SK-N-MC (cell line): ENCODE results near the gene PARP1.

Experiments used
- DNase-seq: peaks from one replicate; pipeline ENCODE4 v3.0.0-alpha.2; 2011; ENCODE audit warnings: low read depth, low spot score
- H3K27ac ChIP-seq: fragments of 200-600 bp; sonication (generic); 2 replicates; pipeline ENCODE4 v1.5.1; 2016; ENCODE audit warnings: mixed run types
- H3K36me3 ChIP-seq: fragments of 200-600 bp; sonication (generic); 2 replicates; pipeline ENCODE4 v1.6.1; 2017; ENCODE audit warnings: antibody characterized with exemption, low read length, mixed read lengths; ENCODE audit not compliant: insufficient read depth
- H3K4me3 ChIP-seq: fragments of 200-600 bp; sonication (generic); 2 replicates; pipeline ENCODE4 v1.5.1; 2016
- H3K9ac ChIP-seq: fragments of 200-600 bp; sonication (generic); 2 replicates; pipeline ENCODE4 v1.8.0; 2017; ENCODE audit warnings: mixed run types, mixed read lengths; ENCODE audit not compliant: insufficient read length
- H3K9me3 ChIP-seq: fragments of 200-600 bp; sonication (generic); 2 replicates; pipeline ENCODE4 v1.6.1; 2017; ENCODE audit warnings: low read depth, mild to moderate bottlenecking, antibody characterized with exemption, low read length, moderate library complexity, mixed read lengths
- EZH2 ChIP-seq: fragments of 200-600 bp; sonication (generic); IDR thresholded peaks from one replicate; pipeline ENCODE4 v1.6.1; 2017; ENCODE audit warnings: antibody characterized with exemption
- FOXP2 ChIP-seq: optimal IDR thresholded peaks from 2 replicates; pipeline ENCODE3; 2011; ENCODE audit warnings: mild to moderate bottlenecking, moderate library complexity; ENCODE audit not compliant: insufficient read depth; ENCODE audit errors: extremely low read length, control extremely low read depth
- POLR2AphosphoS5 ChIP-seq: IDR thresholded peaks from 2 replicates; pipeline ENCODE4 v1.6.1; 2012; ENCODE audit warnings: mild to moderate bottlenecking, low read depth, low read length, borderline replicate concordance

The PARP1 gene

DNA sequence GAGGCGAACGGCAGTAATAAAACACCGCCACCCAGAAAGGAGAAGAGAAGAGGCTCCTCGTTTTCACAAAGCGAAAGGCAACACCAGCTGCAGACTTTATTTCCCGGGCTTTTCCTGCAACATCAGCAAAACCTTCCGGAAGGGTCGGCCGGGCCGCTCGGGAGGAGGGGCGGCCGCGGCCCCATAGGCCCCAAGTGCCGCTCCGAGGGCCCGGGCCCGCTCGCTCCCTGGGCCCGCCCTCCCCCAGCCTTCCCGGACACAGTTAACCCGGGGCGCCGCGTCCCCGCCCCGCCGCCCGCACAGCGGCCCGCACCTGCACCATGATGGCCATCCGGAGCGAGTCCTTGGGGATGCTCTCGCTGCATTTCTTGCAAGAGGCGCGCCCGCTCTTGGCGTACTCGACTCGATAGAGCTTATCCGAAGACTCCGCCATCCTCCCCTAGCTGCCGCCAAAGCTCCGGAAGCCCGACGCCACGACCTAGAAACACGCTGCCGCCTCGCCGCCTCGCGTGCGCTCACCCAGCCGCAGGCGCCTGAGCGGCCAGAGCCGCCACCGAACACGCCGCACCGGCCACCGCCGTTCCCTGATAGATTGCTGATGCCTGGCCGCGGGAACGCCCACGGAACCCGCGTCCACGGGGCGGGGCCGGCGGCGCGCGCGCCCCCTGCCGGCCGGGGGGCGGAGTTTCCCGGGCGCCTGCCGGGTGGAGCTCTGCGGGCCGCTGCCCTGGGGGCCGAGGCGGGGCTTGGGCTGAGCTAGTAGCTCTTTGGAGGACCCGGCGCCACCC lies at the start of gene PARP1:
TSS of gene PARP1 (minus strand) at position 597 of the 788 bp plus-strand sequence. CDS start at position 433, 164 bp downstream.
- peak within 1 kb of the TSS; percentile 90 for H3K27ac ChIP-seq

DNA sequence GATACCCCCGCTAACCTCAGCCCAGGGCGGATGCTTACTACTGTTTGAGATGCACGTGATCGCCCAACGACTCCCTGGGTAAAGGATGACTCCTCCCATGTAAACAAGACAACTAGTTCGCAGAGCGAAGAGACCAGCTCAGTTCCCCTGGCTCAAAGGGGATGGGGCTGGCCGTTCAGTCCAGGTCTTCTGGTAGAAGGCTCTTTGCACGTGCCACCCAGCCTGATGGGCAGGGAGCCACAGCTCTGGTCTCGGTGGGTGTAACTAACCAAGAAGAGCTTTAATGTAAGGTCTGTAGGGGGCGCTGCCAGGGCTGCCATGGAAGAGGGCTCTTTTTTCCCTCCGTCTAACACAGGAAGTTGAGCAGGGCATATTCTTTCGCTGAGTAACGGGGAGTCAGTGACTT lies 49.4 kb upstream of the PARP1 start:
- Histone ChIP-seq H3K9me3 (no peaks in the 10 kb centered on the region), H3K9ac (no peak overlapping the region), H3K4me3 (no peak overlapping the region), H3K36me3 (no peaks in the 10 kb centered on the region), H3K27ac (no peak overlapping the region)
- no peak for DNase-seq
- TF ChIP-seq EZH2, result no peak
- no peak for TF ChIP-seq FOXP2
- no peak for TF ChIP-seq POLR2AphosphoS5

More for the DNA sequence above, at the start of gene PARP1:
- H3K9ac ChIP-seq, result peak within 1 kb of the TSS; percentile 84
- H3K9me3 ChIP-seq, result no peaks in the 10 kb centered on the region
- no peak for DNase-seq
- H3K36me3 ChIP-seq, result peaks cover 7% of the 10 kb centered on the region; the same call in 1 of the 2 replicates
- peak within 1 kb of the TSS; percentile 82 for H3K4me3 ChIP-seq
- TF ChIP-seq EZH2 (no peak), POLR2AphosphoS5 (peak; percentile 86), FOXP2 (no peak)

DNA sequence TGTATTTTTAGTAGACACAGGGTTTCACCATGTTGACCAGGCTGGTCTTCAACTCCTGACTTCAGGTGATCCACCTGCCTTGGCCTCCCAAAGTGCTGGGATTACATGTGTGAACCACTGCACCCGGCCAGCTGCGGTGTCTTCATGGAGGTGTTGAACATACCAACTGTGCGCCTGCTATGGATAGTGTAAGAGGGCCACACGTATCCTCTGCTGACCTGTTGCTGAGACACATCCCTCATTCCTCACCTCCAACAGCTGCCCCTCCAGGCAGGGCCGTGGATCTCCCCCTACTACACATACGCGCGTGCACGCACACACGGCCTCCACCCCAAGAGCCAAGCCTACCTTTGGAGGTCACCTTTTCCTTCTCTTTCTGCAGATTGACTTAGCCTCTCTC lies 48.0 kb upstream of the PARP1 start:
- Histone ChIP-seq H3K9ac (no peak overlapping the region), H3K27ac (no peak overlapping the region), H3K36me3 (no peaks in the 10 kb centered on the region), H3K9me3 (no peaks in the 10 kb centered on the region), H3K4me3 (no peak overlapping the region)
- no peak for DNase-seq
- TF ChIP-seq EZH2 (no peak), POLR2AphosphoS5 (no peak), FOXP2 (no peak)

DNA sequence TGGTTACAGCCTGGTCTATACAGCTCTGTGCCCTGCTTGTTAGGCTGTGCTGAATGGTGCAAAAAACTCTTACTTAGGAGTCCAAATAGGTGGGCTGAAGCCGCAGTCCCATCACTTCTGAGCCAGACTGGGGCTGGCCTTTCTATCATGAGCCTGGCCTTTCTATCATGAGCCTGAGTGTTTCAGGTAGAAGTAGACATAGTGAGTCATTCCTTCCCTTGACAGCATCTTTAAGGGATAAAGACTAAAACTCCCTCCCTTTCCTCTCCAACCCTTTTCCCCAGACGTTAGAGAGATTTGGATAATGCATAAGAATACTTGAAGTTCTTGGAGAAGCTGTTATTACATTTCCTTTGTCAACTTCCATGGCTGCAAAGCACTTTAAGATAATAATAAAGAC lies 46.5 kb upstream of the PARP1 start:
- Histone ChIP-seq H3K9me3 (no peaks in the 10 kb centered on the region), H3K36me3 (no peaks in the 10 kb centered on the region), H3K9ac (no peak overlapping the region), H3K4me3 (no peak overlapping the region), H3K27ac (no peak overlapping the region)
- TF ChIP-seq POLR2AphosphoS5 (no peak), FOXP2 (no peak), EZH2 (no peak)
- no peak for DNase-seq

DNA sequence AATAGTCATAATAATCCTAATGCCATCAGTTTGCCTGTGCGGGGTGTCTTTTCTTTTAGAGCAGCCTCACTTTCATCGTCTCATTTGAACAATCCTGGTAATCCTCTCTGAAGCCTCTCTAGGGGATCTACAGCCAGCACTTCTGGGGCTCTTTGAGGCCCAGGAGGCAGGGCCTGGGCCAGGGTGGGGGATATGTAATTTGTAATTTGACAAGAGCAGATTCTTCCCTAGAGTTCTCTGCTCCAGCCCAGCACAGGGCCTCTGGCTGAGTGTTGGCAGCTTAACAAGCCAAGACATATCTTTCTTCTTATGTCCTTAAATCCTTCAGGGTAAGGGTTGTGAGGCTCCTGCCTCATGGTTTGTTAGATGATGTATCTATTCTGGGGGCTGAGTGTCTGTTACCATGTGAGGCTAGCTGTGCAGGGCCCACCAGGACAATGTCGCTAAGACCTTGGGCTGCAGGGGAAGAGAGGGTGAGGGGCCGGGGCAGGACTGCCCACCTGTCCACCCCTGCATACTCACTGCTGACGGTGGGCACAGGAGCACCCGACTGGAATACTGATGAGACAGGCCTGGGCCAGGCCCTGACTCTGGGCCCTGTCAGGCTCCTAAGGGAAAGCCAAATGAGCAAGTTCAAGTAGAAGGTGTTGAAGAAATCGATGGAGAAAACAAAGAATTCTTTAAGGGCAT lies 45.3 kb upstream of the PARP1 start:
- Histone ChIP-seq H3K9ac (peak overlapping the region; percentile 61), H3K27ac (0 out of 2 replicates have a peak overlapping the region, but pooled peaks have one; percentile 10), H3K4me3 (no peak overlapping the region), H3K9me3 (no peaks in the 10 kb centered on the region), H3K36me3 (no peaks in the 10 kb centered on the region)
- DNase-seq, result no peak
- TF ChIP-seq FOXP2, result no peak
- TF ChIP-seq POLR2AphosphoS5, result no peak
- TF ChIP-seq EZH2, result no peak

DNA sequence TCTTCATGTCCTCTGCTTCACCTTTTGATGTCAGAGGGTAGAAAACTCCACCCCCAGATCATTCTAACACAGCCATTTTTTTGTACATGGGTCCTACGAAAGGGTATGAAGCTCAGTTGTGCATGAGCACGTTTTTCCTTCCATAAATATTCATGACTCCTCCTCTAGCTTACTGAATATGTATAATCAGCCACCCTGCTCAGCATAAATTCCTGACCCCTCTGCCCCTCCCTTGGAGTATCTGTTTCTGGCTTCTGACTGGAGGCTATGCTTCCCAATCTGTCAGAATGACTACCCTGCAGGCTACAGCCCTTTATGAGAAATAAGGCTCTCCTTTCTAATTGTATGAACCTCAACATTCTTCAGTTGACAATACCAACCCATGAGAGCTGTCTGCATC lies 42.8 kb upstream of the PARP1 start:
- no peak overlapping the region for H3K4me3 ChIP-seq
- no peaks in the 10 kb centered on the region for H3K36me3 ChIP-seq
- H3K27ac ChIP-seq, result no peak overlapping the region
- TF ChIP-seq FOXP2, result no peak
- no peak for TF ChIP-seq POLR2AphosphoS5
- no peak for TF ChIP-seq EZH2
- no peaks in the 10 kb centered on the region for H3K9me3 ChIP-seq
- DNase-seq, result peak; percentile 26
- H3K9ac ChIP-seq, result no peak overlapping the region

DNA sequence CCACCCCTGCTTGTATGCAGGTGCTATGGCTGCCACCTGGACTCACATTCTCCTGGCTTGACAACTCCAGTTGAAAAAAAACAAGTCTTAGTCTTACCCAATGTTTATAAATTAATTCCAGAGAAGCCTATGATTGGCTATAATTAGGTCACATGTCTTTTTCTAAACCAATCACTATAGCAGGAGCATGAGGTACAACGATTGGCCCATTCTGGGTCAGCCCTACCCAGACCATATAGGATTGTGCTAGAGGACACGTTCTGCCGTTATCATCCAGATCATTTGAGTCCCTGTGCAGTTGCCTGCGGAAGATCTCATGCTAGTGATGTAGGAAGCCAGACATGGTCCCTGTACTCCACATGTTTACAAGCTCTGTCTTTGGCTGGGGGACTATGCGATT lies 41.9 kb upstream of the PARP1 start:
- no peak for DNase-seq
- no peaks in the 10 kb centered on the region for H3K36me3 ChIP-seq
- H3K27ac ChIP-seq, result no peak overlapping the region
- H3K9me3 ChIP-seq, result no peaks in the 10 kb centered on the region
- TF ChIP-seq POLR2AphosphoS5 (no peak), FOXP2 (no peak), EZH2 (no peak)
- H3K9ac ChIP-seq, result no peak overlapping the region
- no peak overlapping the region for H3K4me3 ChIP-seq

DNA sequence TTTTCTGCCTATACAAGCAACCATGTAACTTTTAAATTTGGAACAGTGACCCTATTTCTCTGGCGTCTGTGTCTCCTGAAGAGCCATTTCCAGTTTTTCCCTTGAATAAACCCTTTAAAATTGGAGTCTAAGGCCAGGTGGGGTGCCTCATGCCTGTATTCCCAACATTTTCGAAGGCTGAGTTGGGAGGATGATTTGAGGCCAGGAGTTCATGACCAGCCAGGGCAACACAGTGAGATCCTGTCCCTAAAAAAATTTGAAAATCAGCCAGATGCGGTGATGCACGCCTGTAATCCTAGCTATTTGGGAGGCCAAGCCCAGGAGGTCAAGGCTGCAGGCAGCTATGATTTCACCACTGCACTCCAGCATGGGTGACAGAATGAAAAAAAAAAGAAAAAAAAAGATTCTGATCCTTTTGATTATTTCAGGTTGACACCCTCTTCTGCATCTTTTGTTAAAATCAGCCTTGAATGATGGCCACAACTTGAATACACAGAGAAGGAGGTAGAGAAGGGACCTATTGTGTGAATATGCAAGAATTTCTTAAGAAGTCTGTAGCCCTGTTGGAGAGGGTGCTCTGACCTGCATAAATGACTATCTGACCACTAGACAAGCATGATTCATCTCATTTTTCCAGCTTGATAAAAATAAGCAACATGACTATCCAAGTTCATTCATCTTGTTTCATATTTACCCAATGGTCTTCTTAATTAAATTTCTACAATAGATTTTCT lies 40.2 kb upstream of the PARP1 start:
- no peak overlapping the region for H3K9ac ChIP-seq
- H3K36me3 ChIP-seq, result no peaks in the 10 kb centered on the region
- no peak for TF ChIP-seq FOXP2
- no peak for TF ChIP-seq EZH2
- no peak for TF ChIP-seq POLR2AphosphoS5
- no peak overlapping the region for H3K27ac ChIP-seq
- no peak for DNase-seq
- H3K9me3 ChIP-seq, result no peaks in the 10 kb centered on the region
- no peak overlapping the region for H3K4me3 ChIP-seq
